Activated CD8-positive, alpha-beta memory T cell treated with anti-CD3 and anti-CD28 coated beads for 1 hour (primary cell): ENCODE results near the gene ST6GALNAC4.

ENCODE experiments used
- DNase-seq, 2 donors: peaks; one replicate each; pipeline ENCODE4 v3.0.0-alpha.2; 2020; ENCODE audit warnings: low read depth in 1 of 2; ENCODE audit errors: extremely low read depth in 1 of 2

ST6GALNAC4 gene

DNA sequence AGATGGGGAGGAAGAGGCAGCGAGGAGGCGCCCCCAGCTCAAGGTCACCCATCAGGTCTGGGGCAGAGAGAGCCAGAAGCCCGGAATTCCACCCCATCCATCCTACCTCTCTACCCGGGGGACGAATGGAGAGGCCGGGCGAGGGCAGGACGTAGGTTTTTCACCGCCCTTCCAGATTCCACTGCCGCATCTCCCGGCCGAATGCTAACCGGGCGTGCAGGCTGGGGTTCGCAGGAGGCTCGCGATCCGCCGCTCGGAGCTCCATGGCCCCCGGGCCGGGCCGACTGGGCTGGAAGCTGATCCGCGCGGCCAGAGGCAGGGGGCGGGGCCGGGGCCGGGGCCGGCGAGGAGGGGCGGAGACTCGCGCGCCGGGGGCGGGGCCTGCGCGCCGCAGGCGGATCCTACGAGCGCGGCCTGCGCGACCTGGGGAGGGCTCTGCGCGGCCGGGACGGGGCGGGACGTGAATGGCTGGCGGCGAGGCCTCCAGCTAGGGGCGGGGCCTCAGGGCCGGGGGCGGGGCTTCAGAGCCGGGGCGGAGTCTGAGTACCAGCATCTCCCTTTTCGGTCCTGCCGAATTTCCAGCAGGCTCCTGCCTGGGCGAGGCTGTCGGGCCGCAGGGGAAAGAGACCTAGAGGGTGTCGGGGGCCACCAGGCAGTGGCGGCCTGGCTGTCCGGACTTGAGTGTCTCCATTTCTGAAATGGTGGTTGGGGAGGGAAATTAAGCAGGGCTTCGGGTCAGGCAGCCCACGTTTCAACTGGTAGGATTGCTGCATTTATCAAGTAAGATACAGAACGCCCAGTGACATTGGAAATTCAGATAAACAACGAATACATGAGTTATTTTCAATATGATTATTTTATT is at the start of gene ST6GALNAC4:
TSS of gene ST6GALNAC4 (minus strand) at position 322 of the 862 bp plus-strand sequence. CDS start 622 bp downstream, outside the sequence.
- DNase-seq, result peak; percentile 82 to 95

- no peak for DNase-seq
These were observed 49.1 kb upstream of the ST6GALNAC4 start for GRCh38 chr9:127965953-127966352.

- DNase-seq, result no peak
These were observed 46.7 kb upstream of the ST6GALNAC4 start for GRCh38 chr9:127963359-127964064.

DNA sequence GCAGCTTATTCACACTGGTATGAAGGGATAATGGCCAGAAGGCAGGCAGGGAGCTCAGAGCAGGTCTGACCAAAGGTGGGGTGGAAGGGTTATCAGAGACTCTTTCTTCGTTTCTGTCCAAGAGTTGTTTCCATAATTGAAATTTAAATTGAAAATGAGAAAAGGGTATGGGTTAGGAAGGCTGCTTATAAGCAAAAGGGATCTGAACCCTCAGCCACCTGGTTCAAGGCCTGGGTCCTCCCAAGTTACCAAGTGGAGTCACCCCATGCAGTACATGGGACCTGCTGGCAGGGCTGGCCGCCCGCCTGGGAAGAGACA is 46.2 kb upstream of the ST6GALNAC4 start:
- no peak for DNase-seq

GRCh38 chr9:127962278-127962677 is 45.4 kb upstream of the ST6GALNAC4 start:
- no peak for DNase-seq

- no peak for DNase-seq
These were observed 44.8 kb upstream of the ST6GALNAC4 start for GRCh38 chr9:127961613-127962155.

DNA sequence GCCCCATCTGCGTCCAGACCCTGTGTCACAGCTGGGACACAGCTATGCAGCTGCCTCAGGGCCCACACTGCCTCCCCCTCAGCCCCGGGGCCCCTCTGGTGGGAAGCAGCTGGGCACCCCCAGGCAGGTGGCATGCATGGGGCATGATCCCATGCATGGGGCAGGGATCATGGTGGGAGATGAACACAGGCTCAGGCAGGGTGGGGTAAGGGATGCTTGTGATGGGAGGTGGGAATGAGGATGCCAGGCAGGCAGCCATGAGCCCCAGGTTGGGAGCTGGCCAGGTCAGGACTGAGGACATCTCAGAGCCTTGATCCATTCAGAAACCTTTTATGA is 44.3 kb upstream of the ST6GALNAC4 start:
- no peak for DNase-seq

GRCh38 chr9:127960410-127961154 is 43.7 kb upstream of the ST6GALNAC4 start:
- DNase-seq, result no peak

- DNase-seq, result no peak
These were observed 43.1 kb upstream of the ST6GALNAC4 start for GRCh38 chr9:127959841-127960409.

DNA sequence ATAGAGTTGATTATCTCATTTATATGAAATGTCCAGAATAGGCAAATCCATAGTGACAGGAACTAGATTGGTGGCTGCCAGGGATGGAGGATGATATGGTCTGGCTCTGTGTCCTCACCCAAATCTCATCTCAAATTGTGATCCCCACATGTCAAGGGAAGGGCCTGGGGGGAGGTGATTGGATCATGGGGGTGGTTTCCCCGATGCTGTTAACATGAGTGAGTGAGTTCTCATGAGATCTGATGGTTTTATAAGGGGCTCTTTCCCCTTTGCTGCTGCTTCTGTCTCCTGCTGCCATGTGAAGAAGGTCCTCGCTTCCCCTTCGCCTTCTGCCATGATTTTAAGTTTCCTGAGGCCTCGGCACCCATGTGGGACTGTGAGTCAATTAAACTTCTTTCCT is 42.6 kb upstream of the ST6GALNAC4 start:
- no peak for DNase-seq

GRCh38 chr9:127958728-127959127 is 41.9 kb upstream of the ST6GALNAC4 start:
- DNase-seq, result no peak

DNA sequence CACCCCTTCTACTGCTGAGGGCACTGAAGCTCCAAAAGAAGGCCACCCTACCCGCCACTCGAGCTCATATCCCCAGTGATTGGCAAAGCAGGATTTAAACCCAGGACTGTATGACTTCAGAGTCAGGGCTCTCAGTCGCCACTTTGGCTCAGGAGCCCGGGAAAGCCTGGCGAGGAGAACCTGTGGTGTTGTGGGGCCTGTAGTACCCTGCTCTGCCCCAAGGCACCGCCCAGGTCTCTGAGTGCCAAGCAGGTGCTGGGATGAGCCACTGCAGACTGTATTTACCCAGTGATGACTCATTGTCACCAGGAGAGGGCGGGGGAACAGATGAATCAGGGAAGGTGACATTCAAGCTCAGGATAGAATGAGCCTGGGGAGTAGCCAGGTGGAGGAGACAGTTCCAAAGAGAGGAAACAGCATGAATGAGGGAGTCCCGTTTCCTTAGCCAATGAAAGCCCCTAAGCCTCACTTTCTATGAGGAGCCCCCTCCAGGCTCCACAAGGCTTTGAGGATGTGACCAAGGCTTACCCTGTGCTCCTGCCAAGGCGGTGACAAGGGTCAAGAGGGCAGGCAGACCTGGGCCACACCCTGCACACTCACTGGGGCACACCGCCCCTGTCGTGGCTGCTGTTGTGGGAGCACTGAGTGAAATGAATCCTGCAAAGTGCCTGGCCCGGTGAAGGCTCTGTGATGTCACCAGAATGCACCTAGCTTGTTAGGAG is 38.6 kb upstream of the ST6GALNAC4 start:
- peak; percentile 67 to 71 for DNase-seq

DNA sequence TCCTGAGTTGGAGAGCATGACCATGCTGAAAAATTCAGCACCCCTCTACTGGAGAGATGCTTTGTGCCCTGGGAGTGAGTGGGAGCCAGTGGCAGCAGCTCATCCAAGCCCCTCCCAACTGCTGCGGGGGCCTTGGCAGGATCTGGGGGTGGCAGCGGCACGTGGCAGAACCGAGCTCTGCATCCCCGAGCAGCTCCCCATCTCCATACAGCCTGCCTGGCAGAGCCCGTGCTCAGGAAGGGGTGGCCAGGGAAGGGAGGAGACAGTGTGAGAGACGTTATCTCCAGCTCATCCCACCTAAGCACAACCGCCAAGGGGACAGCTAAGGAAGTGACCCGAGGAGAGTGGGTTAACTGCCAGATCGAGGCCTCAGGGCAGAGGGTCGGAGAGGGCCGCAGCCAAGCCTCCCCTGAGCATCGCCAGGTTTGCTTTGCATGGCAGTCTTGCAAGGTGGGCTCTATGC is 38.0 kb upstream of the ST6GALNAC4 start:
- no peak for DNase-seq

DNA sequence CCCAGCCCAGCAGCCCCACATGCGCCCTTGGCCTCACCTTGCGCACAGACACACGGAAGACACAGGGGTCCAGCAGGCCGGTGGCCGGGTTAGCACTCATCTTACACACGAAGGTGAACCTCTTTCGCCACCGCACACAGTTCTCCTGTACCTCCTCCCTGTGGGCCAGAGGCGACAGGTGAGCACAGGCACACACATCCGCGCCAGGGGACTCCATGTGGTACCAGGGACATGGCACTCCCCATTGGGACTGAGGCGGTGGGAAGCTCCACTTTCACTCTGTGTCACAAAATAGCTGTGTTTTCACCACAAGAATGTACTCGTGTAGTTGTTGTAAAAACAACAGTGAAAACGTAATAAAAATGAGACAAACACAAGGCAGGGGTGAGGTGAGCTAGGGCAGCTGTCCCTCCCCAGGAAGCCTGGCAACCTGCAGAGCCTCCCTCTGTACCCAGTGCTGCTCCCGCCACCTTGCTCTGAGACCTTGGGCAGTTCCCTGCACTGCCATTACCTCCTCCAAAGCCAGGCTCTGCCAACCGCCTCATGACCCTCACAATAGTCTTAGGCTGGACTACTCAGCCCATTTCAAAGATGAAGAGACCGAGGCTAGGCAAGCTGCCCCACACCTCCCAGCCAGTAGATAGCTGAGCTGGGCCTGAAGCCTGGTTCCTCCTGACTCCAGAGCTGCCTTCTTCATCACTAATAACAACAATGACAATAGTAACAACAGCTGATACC is 37.1 kb upstream of the ST6GALNAC4 start:
- no peak for DNase-seq

DNA sequence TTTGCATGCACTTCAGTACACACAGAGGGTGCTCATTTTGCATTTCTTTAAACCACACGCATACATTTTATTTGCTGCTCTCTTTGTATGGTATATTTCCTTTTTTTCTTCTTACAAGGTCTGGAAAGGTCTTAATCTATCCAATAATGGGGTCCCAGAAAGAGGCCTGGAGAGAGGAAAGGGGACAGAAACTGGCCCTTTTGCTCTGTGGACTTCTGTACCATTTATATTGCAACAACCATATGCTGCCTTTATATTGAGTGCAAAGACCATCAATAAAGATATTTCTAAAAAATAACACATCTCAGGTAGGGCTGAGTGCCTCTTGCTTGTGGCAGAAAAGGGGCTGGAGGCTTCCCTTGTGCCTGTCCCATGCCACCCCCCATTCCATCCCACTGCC is 36.3 kb upstream of the ST6GALNAC4 start:
- no peak for DNase-seq

DNA sequence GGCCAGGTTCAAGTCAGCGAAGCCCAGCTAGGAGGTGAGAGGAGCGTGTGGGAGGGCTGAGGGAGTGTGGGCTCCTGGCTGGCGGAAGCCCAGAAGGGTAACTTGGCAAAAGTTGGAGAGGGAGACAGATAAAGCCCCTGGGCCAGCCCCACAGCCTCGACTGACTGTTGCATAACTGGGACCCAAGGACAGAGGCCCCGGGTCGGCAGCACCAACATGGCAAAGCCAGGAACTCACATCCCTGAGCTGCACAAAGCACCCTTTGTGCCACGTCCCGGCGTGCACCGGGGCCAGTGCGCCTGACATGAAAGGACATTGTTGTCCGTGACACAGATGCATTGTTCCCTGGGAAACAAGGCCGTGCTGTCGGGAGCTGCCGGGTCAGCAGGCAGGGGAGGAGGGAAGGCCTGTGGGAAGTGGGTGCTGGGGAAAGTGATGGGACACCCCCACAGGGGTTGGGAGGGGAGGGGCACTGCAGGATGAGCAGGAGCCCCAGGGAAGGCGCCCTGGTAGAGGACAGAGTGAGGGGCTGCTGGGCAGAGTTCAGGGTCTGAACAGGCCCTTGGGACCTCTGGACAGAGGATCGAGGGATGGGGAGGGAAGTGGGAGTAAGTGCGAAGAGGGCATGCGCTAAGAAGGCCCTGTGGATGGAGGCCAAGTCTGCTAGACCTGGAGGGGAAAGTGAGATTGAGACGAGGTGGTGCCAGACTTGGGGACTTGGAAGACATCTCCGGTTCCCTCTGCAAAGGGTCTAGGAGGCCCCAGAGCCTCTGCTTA is 33.9 kb upstream of the ST6GALNAC4 start:
- DNase-seq, result no peak

DNA sequence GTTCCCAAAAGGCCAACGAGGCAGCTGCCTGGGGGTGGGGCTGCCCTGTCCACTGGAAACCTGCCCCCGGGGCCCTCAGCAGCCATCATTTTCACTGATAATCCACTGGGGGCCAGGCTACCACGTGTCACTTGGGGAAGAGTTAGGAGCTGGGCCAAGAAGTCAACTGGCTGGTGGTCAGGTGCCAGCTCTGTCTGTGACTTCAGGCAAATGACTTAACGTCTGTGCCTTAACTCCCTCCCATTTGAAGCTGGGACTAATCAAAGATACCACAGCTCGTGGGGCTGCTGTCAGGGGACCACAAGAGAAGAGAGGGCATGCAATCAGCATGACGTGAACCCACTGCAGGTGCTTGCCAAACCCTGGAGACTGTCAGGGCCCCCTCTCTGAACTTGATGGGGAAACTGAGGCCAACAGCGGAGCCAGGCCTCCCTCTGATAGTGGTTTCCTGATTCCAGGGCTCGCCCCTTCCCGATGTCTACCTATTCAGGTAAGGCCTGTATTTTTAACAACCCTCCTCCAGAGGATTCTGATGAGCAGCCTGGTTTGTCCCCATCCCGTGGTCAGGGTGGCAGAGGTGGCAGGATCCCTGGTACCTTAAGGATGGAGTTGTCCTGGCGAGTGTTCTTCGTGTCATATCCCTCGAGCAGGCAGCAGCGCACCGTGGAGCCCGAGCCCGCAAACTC is 33.1 kb upstream of the ST6GALNAC4 start:
- no peak for DNase-seq
